ENCODE data around the gene PMFBP1. TPM values are rescaled to one million over a fixed set of nuclear protein-coding genes. Genes with fewer than 3 reads are reported as not detected.

Gene PMFBP1
- polyA plus RNA-seq, 1 of the 3 experiments (the other 2 are of a cell fraction): 0.16 TPM

GRCh38 chr16:72108353-72109102 is 63.4 kb downstream of the PMFBP1 start:
- H3K9me3 ChIP-seq: no peaks in the 10 kb centered on the region
- no peak overlapping the region for H3K9ac ChIP-seq
- no peak overlapping the region for H3K27ac ChIP-seq (ENCODE audit: low read depth in 2 of 2, low read length in 1 of 2)
- CTCF ChIA-PET: interaction anchor here (1.3 kb wide), 1 partner anchor 9 kb away, joined by 3 read pairs; no protein-coding TSS in a partner anchor
- no peaks in the 10 kb centered on the region for H3K27me3 ChIP-seq (ENCODE audit: insufficient read depth)
- POLR2A ChIA-PET: no interaction called here
- no peaks in the 10 kb centered on the region for H3K9me2 ChIP-seq
- 91% methylated on average over 15 of the region's 16 CpGs for WGBS (ENCODE audit: low lambda C conversion rate)
- no peaks in the 10 kb centered on the region for H3K4me1 ChIP-seq (ENCODE audit: control insufficient read depth in 1 of 2, insufficient read depth in 2 of 2, low read depth in 1 of 2, low read length in 1 of 2)
- no peak for TF ChIP-seq NFIC (IDR thresholded peaks at IDR 0.05; ENCODE audit: borderline replicate concordance)
- TF ChIP-seq RFX5 (IDR thresholded peaks at IDR 0.05; ENCODE audit: low read length): no peak
- TF ChIP-seq USF1 (IDR thresholded peaks at IDR 0.05; ENCODE audit: borderline replicate concordance, low read depth): no peak
- TF ChIP-seq SMC3 (IDR thresholded peaks at IDR 0.05; ENCODE audit: low read depth, low read length): no peak
- peaks cover 28 to 93% of the 10 kb centered on the region in 2 experiments for H3K36me3 ChIP-seq (replicated peaks in 1 of 2; ENCODE audit: control insufficient read depth in 1 of 2, insufficient read depth in 2 of 2, low read length in 1 of 2)
- no peak for DNase-seq
- H3K79me2 ChIP-seq (ENCODE audit: insufficient read depth): no peaks in the 10 kb centered on the region
- H2AFZ ChIP-seq (ENCODE audit: low read depth): no peak overlapping the region
- H3F3A ChIP-seq (replicated peaks; ENCODE audit: insufficient read depth): no peaks in the 10 kb centered on the region
- no peaks in the 10 kb centered on the region for H4K20me1 ChIP-seq (ENCODE audit: insufficient read depth)
- no peak overlapping the region for H3K4me2 ChIP-seq
- no peak overlapping the region for H3K4me3 ChIP-seq (ENCODE audit: low read depth in 2 of 2, low read length in 1 of 2)

DNA sequence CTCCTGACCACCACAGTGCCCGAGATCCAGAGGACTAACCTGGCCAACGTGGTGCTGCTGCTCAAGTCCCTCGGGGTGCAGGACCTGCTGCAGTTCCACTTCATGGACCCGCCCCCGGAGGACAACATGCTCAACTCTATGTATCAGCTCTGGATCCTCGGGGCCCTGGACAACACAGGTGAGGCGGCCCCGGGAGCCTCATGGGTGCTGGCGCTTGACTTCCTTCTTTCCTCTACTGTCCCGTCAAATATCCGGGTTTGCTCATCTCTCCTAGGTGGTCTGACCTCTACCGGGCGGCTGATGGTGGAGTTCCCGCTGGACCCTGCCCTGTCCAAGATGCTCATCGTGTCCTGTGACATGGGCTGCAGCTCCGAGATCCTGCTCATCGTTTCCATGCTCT is 64.6 kb downstream of the PMFBP1 start:
- TF ChIP-seq RCOR1 (IDR thresholded peaks at IDR 0.05; ENCODE audit: low read length): no peak
- H3K9me3 ChIP-seq: no peaks in the 10 kb centered on the region
- no peak for DNase-seq
- WGBS (ENCODE audit: low lambda C conversion rate): 98% methylated on average over 7 of the region's 17 CpGs
- H3K9ac ChIP-seq: no peak overlapping the region
- no peaks in the 10 kb centered on the region for H3F3A ChIP-seq (replicated peaks; ENCODE audit: insufficient read depth)
- POLR2A ChIA-PET: no interaction called here
- no peaks in the 10 kb centered on the region for H3K9me2 ChIP-seq
- no peaks in the 10 kb centered on the region for H3K4me1 ChIP-seq (ENCODE audit: control insufficient read depth in 1 of 2, insufficient read depth in 2 of 2, low read depth in 1 of 2, low read length in 1 of 2)
- no peaks in the 10 kb centered on the region for H4K20me1 ChIP-seq (ENCODE audit: insufficient read depth)
- H3K36me3 ChIP-seq (replicated peaks in 1 of 2; ENCODE audit: control insufficient read depth in 1 of 2, insufficient read depth in 2 of 2, low read length in 1 of 2): peaks cover 28 to 99% of the 10 kb centered on the region in 2 experiments
- H3K4me2 ChIP-seq: no peak overlapping the region
- no peaks in the 10 kb centered on the region for H3K27me3 ChIP-seq (ENCODE audit: insufficient read depth)
- H3K4me3 ChIP-seq (ENCODE audit: low read depth in 2 of 2, low read length in 1 of 2): no peak overlapping the region
- H2AFZ ChIP-seq (ENCODE audit: low read depth): no peak overlapping the region
- CTCF ChIA-PET: interaction anchor here (1.0 kb wide), 1 partner anchor 1772 kb away, joined by 3 read pairs; no protein-coding TSS in a partner anchor
- no peaks in the 10 kb centered on the region for H3K79me2 ChIP-seq (ENCODE audit: insufficient read depth)
- no peak overlapping the region for H3K27ac ChIP-seq (ENCODE audit: low read depth in 2 of 2, low read length in 1 of 2)

- H2AFZ ChIP-seq (ENCODE audit: low read depth): no peak overlapping the region
- no peaks in the 10 kb centered on the region for H3K9me2 ChIP-seq
- H3K27me3 ChIP-seq (ENCODE audit: insufficient read depth): no peaks in the 10 kb centered on the region
- no peaks in the 10 kb centered on the region for H3F3A ChIP-seq (replicated peaks; ENCODE audit: insufficient read depth)
- no peaks in the 10 kb centered on the region for H3K4me1 ChIP-seq (ENCODE audit: control insufficient read depth in 1 of 2, insufficient read depth in 2 of 2, low read depth in 1 of 2, low read length in 1 of 2)
- H3K9ac ChIP-seq: no peak overlapping the region
- POLR2A ChIA-PET: no interaction called here
- no peak overlapping the region for H3K4me2 ChIP-seq
- over 99% methylated on average over 12 of the region's 12 CpGs for WGBS (ENCODE audit: low lambda C conversion rate)
- peaks cover 35 to 99% of the 10 kb centered on the region in 2 experiments for H3K36me3 ChIP-seq (replicated peaks in 1 of 2; ENCODE audit: control insufficient read depth in 1 of 2, insufficient read depth in 2 of 2, low read length in 1 of 2)
- H4K20me1 ChIP-seq (ENCODE audit: insufficient read depth): no peaks in the 10 kb centered on the region
- no peaks in the 10 kb centered on the region for H3K9me3 ChIP-seq
- CTCF ChIA-PET: no interaction called here
- DNase-seq: no peak
- H3K79me2 ChIP-seq (ENCODE audit: insufficient read depth): no peaks in the 10 kb centered on the region
- H3K27ac ChIP-seq (ENCODE audit: low read depth in 2 of 2, low read length in 1 of 2): no peak overlapping the region
- H3K4me3 ChIP-seq (ENCODE audit: low read depth in 2 of 2, low read length in 1 of 2): no peak overlapping the region
- TF ChIP-seq YY1 (IDR thresholded peaks at IDR 0.05; ENCODE audit: low read depth) (no peak), SMC3 (IDR thresholded peaks at IDR 0.05; ENCODE audit: low read depth, low read length) (no peak), SIN3A (IDR thresholded peaks at IDR 0.05; ENCODE audit: borderline replicate concordance, low read depth, low read length) (no peak), EZH2phosphoT487 (IDR thresholded peaks at IDR 0.05; ENCODE audit: borderline replicate concordance, low read depth) (no peak), RCOR1 (IDR thresholded peaks at IDR 0.05; ENCODE audit: low read length) (no peak), NRF1 (IDR thresholded peaks at IDR 0.05; ENCODE audit: low read depth, low read length) (no peak), USF1 (IDR thresholded peaks at IDR 0.05; ENCODE audit: borderline replicate concordance, low read depth) (no peak), NFIC (IDR thresholded peaks at IDR 0.05; ENCODE audit: borderline replicate concordance) (no peak), FOXM1 (IDR thresholded peaks at IDR 0.05; ENCODE audit: low read depth) (no peak), FOSL2 (IDR thresholded peaks at IDR 0.05; ENCODE audit: borderline replicate concordance, low read depth) (no peak), TEAD4 (IDR thresholded peaks at IDR 0.05; ENCODE audit: borderline replicate concordance, insufficient read depth) (no peak), MAX (IDR thresholded peaks at IDR 0.05; ENCODE audit: low read depth) (no peak)
- TF ChIP-seq, protein P1, sequence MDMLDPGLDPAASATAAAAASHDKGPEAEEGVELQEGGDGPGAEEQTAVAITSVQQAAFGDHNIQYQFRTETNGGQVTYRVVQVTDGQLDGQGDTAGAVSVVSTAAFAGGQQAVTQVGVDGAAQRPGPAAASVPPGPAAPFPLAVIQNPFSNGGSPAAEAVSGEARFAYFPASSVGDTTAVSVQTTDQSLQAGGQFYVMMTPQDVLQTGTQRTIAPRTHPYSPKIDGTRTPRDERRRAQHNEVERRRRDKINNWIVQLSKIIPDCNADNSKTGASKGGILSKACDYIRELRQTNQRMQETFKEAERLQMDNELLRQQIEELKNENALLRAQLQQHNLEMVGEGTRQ (IDR thresholded peaks at IDR 0.05; ENCODE audit: borderline replicate concordance, low read depth, low read length): no peak
These were observed 66.0 kb downstream of the PMFBP1 start for GRCh38 chr16:72105978-72106377.
